ENCODE results near the gene HUNK.
A peak's percentile ranks its signal among the peaks of the same experiment; 100 is the strongest.
"Not testable (repeated sequence)": the region's sequence is repeated elsewhere in the genome, so short reads cannot be mapped to it uniquely, and the experiment has no call there.

The HUNK gene

DNA sequence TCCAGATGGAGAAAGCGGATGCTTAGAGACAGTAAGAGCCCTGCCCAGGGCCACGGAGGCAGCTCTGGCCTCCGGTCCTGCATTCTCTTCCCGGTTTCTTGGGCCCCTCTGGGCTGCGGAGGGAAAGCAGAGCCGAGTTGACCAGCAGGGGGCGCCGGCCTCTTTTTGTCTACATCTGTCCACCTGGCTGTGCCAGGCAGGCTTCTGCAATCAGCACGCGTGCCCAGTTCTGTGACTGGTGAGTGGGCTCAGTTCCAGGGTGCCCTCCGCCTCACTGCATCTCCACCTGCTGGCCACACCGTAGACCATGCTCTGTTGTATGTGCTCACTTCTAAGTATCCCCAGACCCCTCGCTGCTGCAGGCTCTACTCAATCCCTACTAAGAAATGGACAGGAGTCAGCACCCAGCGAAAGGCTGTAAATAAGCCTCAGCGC lies 6.7 kb upstream of the HUNK start:
- TF ChIP-seq CTCF (IDR thresholded peaks at IDR 0.05; ENCODE audit: insufficient read depth, low read length, missing control alignments) = peak; percentile 84
- ChIA-PET CTCF (interaction anchor here (0.6 to 12.5 kb wide), 33 partner anchors 8 to 735 kb away, joined by 3 to 302 read pairs (median 3); partner anchors contain the start of gene MIS18A), POLR2A (interaction anchor here (0.5 kb wide), 1 partner anchor 375 kb away, joined by 3 read pairs; no protein-coding TSS in a partner anchor)
- no peak overlapping the region for H3K4me3 ChIP-seq (ENCODE audit: low read depth, low read length)
- DNase-seq (ENCODE audit: low read depth, low spot score) = no peak

DNA sequence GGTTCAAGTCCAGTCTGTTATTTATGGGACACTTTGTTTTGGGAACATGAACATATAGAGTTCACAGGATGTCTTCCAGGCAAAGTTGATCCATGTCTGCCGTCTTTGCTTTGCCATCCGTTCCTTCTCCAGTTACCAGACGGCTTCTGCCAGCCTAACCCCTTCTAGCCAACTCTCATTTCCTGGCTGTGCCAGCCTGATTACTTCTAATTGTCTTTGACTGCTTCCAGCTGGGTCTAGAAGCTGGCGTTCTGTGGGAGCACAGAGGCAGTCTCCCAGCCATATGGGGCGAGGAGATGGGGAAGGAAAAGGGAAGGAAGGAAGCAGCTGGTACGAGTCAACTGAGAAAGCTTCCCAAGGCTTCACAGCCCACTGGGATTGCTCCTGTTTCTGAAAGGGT lies 3.1 kb upstream of the HUNK start:
- ChIA-PET CTCF (interaction anchor here (12.5 kb wide), 1 partner anchor 390 kb away, joined by 302 read pairs; no protein-coding TSS in a partner anchor), POLR2A (interaction anchor here (0.6 kb wide), 1 partner anchor 277 kb away, joined by 3 read pairs; no protein-coding TSS in a partner anchor)
- H3K4me3 ChIP-seq (ENCODE audit: low read depth, low read length) = no peak overlapping the region

DNA sequence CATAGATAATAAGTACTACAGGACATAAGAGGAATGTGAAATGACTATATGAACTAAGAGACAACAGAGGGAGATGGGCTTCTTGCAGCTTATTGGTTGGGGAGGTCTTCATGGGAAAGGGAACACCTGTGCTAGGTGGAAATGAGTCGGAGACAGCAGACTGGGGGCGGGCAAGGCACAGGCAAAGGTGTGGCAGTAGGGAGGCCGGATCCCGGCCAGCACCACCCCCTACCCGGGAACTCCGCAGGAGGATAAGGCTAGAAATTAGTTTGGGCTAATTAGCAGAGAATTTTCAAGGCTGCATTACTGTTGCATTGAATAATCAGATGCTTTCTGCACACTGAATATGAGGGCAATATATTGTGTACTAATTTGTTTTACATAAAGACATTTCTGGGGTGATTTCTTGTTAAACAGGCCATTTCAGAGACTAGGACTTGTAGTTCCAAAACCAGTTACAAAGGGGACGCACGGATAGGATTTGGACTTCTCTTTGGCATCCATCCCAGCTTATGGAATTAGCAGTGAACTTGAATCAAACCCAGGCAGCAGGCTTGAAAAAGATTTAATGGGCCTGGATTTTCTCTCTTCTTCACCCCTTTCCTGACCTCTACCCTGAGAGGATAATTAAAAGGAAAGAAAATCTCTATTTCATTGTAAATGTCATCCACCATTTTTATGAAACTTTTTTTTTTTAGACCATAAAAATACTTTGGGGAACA lies 2.2 kb upstream of the HUNK start:
- POLR2A ChIA-PET = no interaction called here
- no peak overlapping the region for H3K4me3 ChIP-seq (ENCODE audit: low read depth, low read length)
- TF ChIP-seq CTCF (IDR thresholded peaks at IDR 0.05; ENCODE audit: insufficient read depth, low read length, missing control alignments) = no peak
- DNase-seq (ENCODE audit: low read depth, low spot score) = no peak
- CTCF ChIA-PET = interaction anchor here (1.0 to 12.5 kb wide), 2 partner anchors 9 to 389 kb away, joined by 3 to 302 read pairs; no protein-coding TSS in a partner anchor

More for the DNA sequence above, 3.1 kb upstream of the HUNK start:
- DNase-seq (ENCODE audit: low read depth, low spot score) = no peak
- no peak for TF ChIP-seq CTCF (IDR thresholded peaks at IDR 0.05; ENCODE audit: insufficient read depth, low read length, missing control alignments)

DNA sequence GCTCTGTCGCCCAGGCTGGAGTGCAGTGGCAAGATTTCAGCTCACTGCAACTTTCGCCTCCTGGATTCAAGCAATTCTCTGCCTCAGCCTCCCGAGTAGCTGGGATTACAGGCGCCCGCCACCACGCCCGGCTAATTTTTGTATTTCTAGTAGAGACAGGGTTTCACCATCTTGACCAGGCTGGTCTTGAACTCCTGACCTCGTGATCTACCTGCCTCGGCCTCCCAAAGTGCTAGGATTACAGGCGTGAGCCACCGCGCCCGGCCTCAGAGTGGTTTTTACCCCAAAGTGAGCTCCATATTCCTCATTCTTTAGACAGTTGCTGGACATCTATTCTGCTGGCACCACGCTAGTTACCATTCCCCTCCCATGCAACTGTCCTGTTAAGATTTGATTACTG lies 1.4 kb upstream of the HUNK start:
- H3K4me3 ChIP-seq (ENCODE audit: low read depth, low read length); DNase-seq (ENCODE audit: low read depth, low spot score); POLR2A ChIA-PET: not testable (repeated sequence)
- CTCF ChIA-PET = interaction anchor here (0.9 to 12.5 kb wide), 4 partner anchors 10 to 388 kb away, joined by 3 to 302 read pairs (median 4); no protein-coding TSS in a partner anchor

- peak overlapping the region; percentile 62 for H3K4me3 ChIP-seq (ENCODE audit: low read depth, low read length)
- TF ChIP-seq CTCF (IDR thresholded peaks at IDR 0.05; ENCODE audit: insufficient read depth, low read length, missing control alignments) = no peak
- ChIA-PET CTCF (interaction anchor here (0.9 to 12.5 kb wide), 6 partner anchors 10 to 388 kb away, joined by 3 to 302 read pairs (median 4); no protein-coding TSS in a partner anchor), POLR2A (no interaction called here)
- no peak for DNase-seq (ENCODE audit: low read depth, low spot score)
These were observed 758 bp upstream of the HUNK start for GRCh38 chr21:31872072-31872451.

- DNase-seq (ENCODE audit: low read depth, low spot score) = no peak
- peak overlapping the region; percentile 62 for H3K4me3 ChIP-seq (ENCODE audit: low read depth, low read length)
- ChIA-PET CTCF (interaction anchor here (0.6 to 12.5 kb wide), 17 partner anchors 9 to 398 kb away, joined by 3 to 302 read pairs (median 3); no protein-coding TSS in a partner anchor), POLR2A (no interaction called here)
- no peak for TF ChIP-seq CTCF (IDR thresholded peaks at IDR 0.05; ENCODE audit: insufficient read depth, low read length, missing control alignments)
These were observed 465 bp downstream of the HUNK start for GRCh38 chr21:31873275-31873695.

Measured in AG04449 (cell line).